Occipital lobe (tissue), 2 donors: ENCODE results near the gene SLC2A10. TPM values are rescaled to one million over a fixed set of nuclear protein-coding genes. Genes with fewer than 3 reads are reported as not detected.

ENCODE experiments used
- DNase-seq: peaks from one replicate; lab custom pipeline; 2025; lab: John Stamatoyannopoulos, UW
- total RNA-seq: library from RNA; depleted of rRNA; stranded (reverse); fragments of >200 nt; gene quantifications from one replicate; pipeline ENCODE4 v1.2.3, GENCODE V29; 2014

The SLC2A10 gene
- total RNA-seq, 1 donor from 2014 or later, result 7.5 TPM

DNA sequence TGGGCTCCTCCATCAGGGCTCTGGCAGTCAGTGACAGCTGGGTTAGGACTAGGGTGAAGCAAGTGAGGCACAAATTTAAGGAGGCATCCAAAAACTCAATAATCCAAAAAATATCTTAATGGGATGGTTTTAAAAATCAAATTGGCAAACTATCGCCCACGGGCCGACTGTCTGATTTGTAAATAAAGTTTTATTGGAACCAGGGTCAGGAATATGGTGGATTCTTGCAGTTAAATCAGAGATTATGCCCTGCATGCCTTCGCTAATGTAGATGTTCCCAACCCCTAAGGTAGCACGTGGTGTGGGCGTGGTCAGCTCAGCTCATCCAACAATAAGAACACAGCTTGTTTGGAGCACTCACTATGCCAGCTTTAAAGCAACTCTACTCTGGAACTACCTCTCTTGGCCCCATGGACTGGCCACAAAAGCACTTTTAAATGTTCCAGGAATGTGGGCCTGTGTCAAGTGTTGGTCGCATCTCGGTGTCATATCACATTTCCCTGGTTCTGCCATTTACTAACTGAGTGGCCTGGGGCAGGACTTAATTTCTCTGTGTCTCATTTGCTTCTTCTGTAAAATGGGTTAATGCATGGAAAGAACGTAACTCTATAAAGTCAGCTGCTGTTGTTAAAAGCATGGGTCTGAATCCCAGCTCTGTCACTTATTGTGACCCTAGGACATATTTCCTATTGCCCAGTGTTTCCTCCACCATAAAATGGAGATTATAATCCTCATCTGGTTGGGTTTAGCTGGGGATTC lies 27.2 kb upstream of the SLC2A10 start:
- no peak for DNase-seq

DNA sequence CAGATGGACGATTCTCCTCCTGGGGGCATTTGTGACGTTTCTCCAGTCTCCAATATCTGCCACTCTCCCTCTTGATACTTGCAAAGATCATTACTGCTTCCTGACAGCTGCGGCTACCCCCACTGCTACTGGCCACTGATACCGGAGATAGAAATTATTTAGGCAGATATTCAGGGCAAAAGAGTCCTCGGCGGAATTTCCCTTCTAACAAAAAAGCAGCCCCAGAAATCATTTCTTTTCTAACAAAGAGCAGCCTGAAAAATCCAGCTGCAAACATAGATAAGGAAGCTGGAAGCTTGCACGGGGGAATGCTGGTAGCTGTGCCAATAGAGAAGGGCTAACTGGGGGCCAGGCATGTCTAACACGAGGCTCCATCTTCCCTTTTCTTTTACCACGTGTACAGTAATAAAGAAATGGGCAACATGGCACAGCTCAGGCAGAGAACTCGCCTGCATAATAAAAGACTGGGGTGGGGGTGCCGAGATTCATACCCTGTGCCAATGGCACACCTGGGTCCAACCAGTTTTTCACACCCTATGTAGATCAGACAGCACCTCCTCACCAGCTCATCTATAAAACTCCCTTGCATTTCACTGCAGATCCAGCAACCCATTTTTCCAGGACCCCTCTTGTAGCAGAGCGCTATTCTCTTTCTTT lies 26.3 kb upstream of the SLC2A10 start:
- no peak for DNase-seq

DNA sequence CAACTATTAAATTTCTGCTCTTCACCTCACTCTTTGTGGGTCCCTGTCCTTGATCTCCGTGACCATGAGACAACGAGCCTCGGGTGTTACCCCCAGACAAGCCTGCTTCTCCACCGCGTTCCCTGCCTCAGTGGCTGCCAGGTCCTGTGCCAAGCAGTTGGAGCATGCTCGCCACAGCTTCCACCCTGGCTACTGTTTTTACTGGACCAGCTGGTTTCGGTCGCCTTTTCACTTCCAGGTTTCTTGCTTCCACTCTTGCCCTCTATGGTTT lies 25.8 kb upstream of the SLC2A10 start:
- no peak for DNase-seq

DNA sequence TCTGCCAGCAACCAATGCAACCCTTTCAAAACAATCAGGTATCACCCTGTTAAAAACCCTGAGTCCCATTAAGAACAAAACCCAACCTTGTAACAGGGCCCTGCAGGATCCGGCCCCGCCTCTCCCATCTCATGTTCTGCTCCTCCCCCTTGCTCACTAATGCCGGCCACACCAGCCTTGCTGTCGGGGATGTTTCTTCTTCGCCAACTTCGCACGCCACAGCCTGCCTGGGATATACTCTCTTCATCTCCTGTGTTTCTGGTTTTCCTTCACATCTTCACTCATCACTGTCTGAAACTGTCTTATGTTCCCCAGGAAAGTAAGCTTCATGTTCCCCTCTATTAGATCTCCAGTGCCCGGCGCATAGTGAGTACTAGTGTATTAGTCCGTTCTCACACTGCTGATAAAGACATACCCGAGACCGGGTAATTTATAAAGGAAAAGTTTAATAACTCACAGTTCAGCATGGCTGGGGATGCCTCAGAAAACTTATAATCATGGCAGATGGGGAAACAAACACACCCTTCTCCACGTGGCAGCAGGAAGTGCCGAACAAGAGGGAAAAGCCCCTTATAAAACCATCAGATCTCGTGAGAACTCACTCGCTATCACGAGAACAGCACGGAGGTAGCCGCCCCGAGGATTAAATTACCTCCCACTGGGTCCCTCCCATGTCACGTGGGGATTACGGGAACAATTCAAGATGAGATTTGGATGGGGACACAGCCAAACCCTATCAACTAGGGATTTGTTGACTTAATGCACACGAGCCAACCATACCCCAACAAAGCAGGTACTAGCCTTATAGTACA lies 25.3 kb upstream of the SLC2A10 start:
- no peak for DNase-seq

DNA sequence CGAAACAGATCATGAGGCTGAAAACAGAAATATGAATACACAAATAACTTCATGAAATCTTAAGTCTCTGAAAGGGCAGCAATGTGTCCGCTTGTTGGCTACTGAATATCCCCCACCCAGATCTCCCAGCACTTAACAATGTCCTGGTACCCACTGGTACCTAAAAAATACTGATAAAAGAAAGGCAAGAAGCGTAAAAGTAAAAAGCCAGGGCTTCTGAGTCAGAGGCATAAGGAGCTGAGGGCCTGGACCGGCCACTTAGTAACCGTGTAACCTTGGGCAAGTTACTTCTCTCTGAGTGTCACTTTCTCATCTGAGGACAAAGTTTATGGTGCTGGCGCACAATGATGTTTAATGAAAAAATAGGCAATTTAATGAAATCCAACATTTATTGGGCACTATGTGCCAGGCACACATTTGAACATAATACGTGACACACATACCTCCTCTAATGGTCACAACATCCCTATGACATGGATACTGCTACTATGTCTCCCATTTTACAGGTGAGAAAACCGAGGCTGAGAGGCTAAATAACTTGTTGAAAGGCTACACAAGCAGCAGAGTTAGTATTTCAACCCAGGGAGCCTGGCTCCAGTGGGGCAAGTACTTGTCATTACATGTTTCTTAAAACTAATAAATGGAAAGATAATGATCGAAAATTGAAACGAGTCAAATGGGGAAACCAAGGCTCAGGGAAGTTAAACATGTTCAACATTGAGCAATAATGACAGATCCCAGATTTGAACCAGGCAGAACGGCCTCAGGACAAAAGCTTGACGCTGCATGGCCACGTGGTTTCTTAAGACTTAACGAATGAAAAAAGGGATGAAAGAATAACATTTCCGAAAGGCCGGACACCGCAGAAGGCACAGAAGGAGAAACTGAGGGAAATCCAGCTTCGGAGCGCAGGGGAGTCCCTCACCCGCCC lies 21.0 kb upstream of the SLC2A10 start:
- DNase-seq, result no peak

DNA sequence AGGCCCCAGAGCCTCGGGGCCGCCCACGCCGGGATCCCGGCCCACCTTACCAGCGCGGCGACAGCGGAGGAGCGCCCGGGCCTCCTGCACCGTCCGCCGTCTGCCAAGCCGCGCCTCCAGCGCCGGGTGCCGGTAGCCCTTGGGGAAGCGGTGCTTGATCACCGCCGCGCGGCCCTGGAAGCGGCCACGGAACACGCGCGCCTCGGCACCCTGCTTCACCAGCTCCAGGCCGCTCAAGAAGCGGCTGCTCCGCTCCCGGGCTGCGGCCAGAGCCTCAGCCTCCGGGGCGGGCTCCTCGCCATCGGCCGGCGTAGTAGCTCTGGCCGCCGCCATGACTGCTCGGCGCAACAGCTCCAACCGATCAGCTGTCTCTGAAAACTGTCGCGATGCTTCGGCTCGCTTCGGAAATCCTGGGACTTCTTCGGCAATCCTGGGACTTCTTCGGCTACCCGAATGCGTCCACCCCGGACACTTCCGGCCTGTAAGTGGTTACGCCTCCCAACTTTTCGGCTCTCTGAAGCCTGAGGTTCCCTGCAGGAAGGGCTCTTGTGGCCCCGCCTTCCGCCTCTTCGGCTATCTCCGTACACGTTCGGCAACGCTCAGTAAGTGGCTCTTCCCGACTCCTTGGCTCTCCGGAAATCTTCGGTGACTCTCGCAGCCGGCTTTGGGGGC lies 20.2 kb upstream of the SLC2A10 start, which contains the start of gene TP53RK:
Gene TP53RK (minus strand): TSS at position 363 of the 672 bp plus-strand sequence. CDS start 30 bp downstream, at position 333.
- peak; percentile 94 for DNase-seq

DNA sequence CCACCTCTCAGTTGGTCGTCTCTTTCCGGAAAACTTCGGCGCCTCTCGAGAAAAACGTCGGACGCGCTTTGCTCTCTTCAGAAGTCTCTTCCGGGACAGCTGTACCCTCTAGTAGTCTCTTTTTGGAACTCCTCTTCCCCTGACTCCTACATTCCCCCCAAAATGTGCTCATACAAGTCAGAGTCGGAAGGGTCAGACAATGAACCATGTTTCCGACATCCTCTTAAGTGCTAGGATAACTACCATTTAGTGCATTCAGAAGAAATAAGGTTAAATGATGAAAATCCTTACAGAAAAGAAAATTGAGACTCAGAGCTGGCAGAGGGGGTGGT lies 19.7 kb upstream of the SLC2A10 start:
- no peak for DNase-seq

DNA sequence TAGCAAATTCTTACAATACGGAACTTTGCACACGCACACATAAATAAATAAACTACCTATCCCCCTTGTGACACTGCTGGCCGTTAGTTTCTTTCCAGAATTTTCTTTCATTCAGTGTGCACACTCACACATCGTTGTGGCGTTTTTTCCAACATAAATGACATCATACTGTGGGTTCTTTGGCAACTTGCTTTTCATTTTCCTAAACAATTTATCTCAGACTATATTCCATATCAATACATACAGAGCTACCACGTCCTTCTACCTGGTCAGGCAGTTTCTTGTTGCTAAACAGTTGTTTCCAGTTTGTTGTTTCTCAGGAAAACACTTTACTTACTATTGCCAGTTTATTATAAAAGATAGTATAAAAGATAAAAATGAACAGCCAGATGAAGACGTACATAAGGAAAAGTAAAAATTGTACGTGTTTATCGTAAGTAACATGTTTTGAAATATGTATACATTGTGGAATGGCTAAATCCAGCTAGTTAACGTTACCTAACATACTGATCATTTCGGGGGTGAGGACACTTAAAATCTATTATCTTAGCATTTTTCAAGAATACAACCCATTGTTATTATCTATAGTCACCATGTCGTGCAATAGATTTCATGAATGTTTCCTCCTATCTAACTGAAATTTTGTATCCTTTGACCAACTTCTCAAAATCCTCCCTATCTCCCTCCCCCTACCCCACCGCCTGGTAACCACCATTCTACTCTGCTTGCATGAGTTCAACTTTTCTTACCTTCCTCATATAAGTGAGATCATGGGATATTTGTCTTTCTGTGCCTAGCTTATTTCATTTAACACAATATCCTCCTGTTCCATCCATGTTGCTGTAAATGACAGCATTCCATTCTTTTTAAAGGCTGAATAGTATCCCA lies 19.0 kb upstream of the SLC2A10 start:
- no peak for DNase-seq

DNA sequence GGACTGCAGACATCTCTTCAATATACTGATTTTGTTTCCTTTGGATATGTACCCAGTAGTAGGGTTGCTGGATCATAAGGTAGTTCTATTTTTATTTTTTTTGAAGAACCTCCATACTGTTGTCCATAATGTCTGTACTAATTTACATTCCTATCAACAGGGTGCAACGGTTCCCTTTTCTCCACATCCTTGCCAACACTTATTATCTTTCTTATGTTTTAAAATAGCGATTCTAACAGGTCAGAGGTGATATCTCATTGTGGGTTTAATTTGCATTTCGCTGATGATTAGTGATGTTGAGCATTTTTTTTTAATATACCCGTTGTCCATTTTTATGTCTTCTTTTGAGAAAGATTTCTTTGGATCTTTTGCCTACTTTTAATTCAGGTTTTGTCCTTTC lies 18.3 kb upstream of the SLC2A10 start:
- DNase-seq, result no peak

DNA sequence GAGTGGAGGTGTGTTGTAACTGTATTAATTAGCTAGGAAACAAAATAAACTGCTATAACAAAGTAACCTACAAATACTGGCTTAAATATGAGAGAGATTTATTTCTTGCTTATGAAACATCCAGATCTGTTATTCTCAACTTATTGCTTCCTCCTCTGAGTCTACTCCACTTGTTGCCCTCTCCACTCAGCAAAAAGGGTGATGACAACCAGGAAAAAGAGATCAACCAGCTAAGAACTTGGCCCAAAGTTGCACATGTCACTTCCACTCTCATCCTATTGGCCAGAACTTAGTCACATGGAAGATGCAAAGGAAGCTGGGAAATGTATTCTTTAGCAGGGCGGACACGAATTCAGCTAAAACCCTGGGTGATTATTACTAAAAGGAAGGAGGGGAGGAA lies 15.0 kb upstream of the SLC2A10 start:
- DNase-seq, result no peak

DNA sequence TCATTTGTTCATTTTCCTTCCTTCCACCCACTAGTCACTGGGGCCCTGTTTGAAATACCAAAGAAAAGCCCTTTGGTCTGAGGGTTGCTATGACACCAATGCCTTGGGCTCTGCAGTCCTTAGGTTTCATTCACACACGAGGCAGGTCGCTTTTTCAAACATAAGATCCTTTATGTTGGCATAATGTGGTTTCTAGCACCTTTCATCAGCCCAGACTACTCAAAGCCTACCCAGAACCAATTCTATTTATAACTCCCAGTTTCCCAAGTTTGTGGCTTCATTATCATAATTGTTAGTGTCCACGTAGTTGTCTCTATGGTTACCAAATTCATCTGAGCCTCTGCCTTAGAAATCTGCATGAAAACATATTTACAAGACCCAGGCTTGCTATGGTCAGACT lies 13.6 kb upstream of the SLC2A10 start:
- no peak for DNase-seq

DNA sequence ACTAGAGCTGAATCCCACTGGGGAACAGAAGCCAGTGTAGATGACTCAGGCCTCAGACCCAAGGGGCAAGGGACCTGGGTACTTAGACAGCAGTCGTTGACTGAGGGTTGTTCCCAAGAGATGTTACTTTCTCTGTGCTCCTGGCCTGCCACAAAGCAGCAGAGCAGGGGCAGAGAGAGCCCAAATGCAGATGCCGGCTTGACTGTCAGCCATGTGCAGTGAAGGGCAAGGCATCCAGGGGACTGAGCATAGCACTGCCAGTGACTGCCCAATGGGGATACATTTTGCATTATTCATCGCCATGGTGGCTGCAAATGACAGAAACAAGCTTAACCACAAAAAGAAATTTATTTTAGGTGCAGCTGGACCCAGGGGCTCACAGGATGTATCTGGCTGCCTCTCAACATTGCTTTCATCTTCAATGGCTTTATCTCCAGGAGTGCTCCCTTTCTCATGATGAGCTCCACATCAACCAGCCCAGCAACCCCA lies 12.6 kb upstream of the SLC2A10 start:
- DNase-seq, result no peak

DNA sequence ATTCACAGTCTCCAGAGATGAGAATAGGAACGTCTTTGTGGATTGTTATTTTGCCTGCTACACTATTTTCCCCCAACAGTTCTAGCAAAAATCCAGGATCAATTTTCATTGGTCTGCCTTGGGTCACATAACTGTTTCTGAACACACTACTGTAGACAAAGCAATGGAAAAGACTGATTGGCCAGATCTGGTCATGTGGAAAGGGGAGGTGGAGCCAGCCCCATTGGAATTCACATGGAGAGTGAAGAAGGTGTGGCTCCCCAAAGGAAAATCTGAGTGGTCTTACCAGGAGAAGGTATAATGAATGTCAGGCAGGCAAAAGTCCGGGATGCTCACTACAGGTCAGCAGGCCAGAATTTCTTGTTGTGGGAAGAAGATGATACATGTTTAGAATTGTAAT lies 10.7 kb upstream of the SLC2A10 start:
- no peak for DNase-seq

DNA sequence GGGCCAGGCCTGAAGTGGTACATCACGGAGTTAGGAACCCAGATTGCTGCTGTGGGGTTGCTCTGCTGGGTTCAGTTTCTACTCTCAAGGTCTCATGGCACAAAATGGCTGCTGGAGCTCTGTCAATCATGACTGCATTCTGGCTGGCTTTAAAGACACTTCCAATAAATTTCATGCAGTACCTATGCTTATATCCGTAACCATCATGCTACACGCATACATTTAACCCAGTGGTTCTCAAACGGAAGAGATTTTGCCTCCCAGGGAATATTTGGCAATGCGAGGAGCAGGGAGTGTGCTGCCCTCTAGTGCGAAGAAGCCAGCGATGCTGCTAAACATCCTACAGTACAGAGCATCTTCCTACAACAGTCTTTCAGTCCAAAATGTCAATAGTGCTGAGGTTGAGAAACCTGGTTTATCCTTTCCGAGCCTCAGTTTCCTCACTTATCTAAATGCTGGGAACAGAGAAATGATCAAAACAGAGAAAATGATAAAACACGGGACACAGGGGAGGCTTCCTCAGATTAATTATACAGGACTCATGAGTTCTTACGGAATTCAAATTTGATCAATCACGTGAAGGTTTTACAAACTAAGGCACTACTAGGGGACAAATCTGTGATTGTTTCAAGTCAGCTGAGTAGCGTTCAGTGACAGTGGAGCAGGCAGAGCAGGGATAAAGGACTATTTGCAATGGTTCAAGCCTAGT lies 9.6 kb upstream of the SLC2A10 start:
- no peak for DNase-seq

DNA sequence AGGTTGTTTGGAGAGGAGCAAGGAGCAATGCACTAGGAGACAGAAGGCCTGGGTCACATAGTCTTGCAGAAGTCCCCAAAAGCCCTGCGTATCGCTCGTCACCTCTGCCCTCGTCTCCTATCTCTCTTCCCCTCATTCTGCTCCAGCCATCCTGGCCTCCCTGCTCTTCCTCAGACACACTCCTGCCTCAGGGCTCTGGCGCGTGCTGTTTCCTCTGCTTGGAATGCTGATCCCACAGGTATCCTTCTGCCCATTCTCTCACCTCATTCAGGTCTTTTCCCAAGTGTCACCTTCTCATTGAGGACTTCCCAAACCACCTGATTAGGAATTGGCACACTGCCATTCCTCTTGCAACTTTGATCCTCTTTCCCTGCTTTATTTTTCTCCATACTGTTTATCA lies 9.0 kb upstream of the SLC2A10 start:
- DNase-seq, result no peak

DNA sequence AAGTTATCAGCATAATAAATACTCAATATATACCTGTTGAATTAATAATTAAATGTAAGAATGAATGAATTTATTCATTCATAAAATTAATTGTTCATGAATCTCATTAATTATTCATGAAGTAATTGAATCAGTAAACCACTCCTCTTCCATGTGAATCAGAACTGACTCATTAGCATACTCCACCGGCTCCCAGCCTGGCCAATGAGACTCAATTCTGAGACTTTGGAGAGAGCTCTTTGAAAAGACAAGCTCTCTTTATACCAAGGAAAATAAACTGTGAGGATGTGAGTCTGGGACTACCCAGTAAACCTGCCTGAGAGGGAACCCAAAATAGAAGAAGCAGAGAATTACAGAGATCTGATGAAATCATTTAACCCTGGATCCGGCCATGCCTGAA lies 8.4 kb upstream of the SLC2A10 start:
- DNase-seq, result no peak

DNA sequence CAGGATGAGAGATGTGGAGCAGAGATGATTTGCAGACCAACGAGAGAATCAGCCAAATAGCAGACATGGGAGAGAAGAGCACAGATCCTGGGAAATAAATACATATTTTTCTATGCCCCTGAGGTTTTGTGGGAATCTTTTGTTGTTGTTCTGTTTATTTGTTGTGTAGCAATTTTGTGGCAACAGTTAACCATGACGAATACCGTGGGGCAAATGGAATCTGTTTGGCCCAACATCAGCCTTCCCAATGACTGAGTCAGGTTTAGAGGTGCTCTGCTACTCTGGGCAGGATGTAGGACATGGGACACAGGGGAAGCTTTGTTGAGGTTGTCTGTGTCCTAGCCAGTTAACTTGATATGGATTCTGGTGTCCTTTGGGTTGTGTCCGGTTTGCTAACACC lies 7.9 kb upstream of the SLC2A10 start:
- DNase-seq, result no peak

DNA sequence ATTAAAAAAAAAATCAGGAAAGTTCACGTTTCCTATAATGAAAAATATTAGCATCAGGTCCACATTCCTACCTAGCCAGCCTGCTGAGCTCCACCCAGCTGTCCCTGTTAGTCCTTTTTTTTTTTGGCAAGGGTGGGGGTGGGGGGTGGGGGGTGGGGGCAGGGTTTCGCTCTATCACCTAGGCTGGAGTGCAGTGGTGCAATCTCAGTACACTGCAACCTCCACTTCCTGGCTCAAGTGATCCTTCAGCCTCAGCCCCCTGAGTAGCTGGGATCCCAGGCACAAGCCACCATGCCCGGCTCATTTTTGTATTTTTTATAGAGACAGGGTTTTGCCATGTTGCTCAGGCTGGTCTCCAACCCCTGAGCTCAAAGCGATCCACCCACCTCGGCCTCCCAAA lies 7.5 kb upstream of the SLC2A10 start:
- no peak for DNase-seq
